Neural cell (in vitro differentiated cells): Measurements from ENCODE around the gene MYO3B. TPM values are rescaled to one million over a fixed set of nuclear protein-coding genes. Genes with fewer than 3 reads are reported as not detected.

Source experiments
- H2AFZ ChIP-seq: fragments of 200-600, 300-800 bp; sonication (generic), shearing (Covaris generic); 2 replicates; pipeline ENCODE4 v1.6.0; 2014; ENCODE audit warnings: low read depth, mild to moderate bottlenecking, antibody characterized with exemption, low read length, moderate library complexity
- H3F3A ChIP-seq: fragments of 200-600 bp; shearing (Covaris generic); 2 replicates; pipeline ENCODE4 v1.6.1; 2016; ENCODE audit warnings: mild to moderate bottlenecking, moderate library complexity, mixed read lengths, antibody characterized with exemption, low read length; ENCODE audit not compliant: insufficient read depth, poor library complexity, severe bottlenecking
- H3K27ac ChIP-seq: fragments of 200-600, 300-800 bp; sonication (generic), shearing (Covaris generic); 2 replicates; pipeline ENCODE4 v1.5.1; 2014; ENCODE audit warnings: mild to moderate bottlenecking, low read length, moderate library complexity
- H3K27me3 ChIP-seq: fragments of 300-800, 200-600 bp; sonication (generic), shearing (Covaris generic); 2 replicates; pipeline ENCODE4 v1.6.0; 2014; ENCODE audit warnings: mild to moderate bottlenecking, low read depth, low read length, moderate library complexity; ENCODE audit not compliant: insufficient read depth
- H3K36me3 ChIP-seq: fragments of 300-800, 200-600 bp; sonication (generic), shearing (Covaris generic); 2 replicates; pipeline ENCODE4 v1.5.1; 2014; ENCODE audit warnings: mild to moderate bottlenecking, antibody characterized with exemption, low read length, moderate library complexity; ENCODE audit not compliant: insufficient read depth
- H3K4me2 ChIP-seq: fragments of 300-800, 200-600 bp; sonication (generic), shearing (Covaris generic); 2 replicates; pipeline ENCODE4 v1.6.0; 2014; ENCODE audit warnings: mild to moderate bottlenecking, low read length
- H3K4me3 ChIP-seq: fragments of 300-800, 200-600 bp; sonication (generic), shearing (Covaris generic); 2 replicates; pipeline ENCODE4 v1.5.1; 2014; ENCODE audit warnings: mild to moderate bottlenecking, low read length, moderate library complexity
- H3K79me2 ChIP-seq: fragments of 200-600 bp; shearing (Covaris generic); replicated peaks from 2 replicates; pipeline ENCODE4 v1.6.0; 2014; ENCODE audit warnings: mild to moderate bottlenecking, low read length, moderate library complexity; ENCODE audit not compliant: insufficient read depth
- H3K9ac ChIP-seq: fragments of 300-800, 200-600 bp; sonication (generic), shearing (Covaris generic); 2 replicates; pipeline ENCODE4 v1.6.1; 2016; ENCODE audit warnings: mild to moderate bottlenecking, low read length, mixed read lengths
- H3K9me2 ChIP-seq: fragments of 200-600 bp; shearing (Covaris generic); 2 replicates; pipeline ENCODE4 v1.6.1; 2016; ENCODE audit warnings: mild to moderate bottlenecking, low read length, mixed read lengths; ENCODE audit not compliant: insufficient read depth
- H3K9me3 ChIP-seq: fragments of 200-600, 300-800 bp; sonication (generic), shearing (Covaris generic); 2 replicates; pipeline ENCODE4 v1.6.1; 2016; ENCODE audit warnings: mild to moderate bottlenecking, mixed run types, low read length, moderate library complexity, mixed read lengths
- H4K20me1 ChIP-seq: fragments of 200-600 bp; shearing (Covaris generic); 2 replicates; pipeline ENCODE4 v1.6.1; 2016; ENCODE audit warnings: mild to moderate bottlenecking, mixed run types; ENCODE audit not compliant: insufficient read depth
- EP300 ChIP-seq: fragments of 450-650 bp; conservative IDR thresholded peaks from 2 replicates; pipeline ENCODE4 v1.6.1; 2014; ENCODE audit warnings: antibody characterized with exemption, mild to moderate bottlenecking, moderate library complexity; ENCODE audit not compliant: poor library complexity, severe bottlenecking
- EZH2 ChIP-seq: fragments of 200-600, 300-800 bp; shearing (Covaris generic), sonication (generic); IDR thresholded peaks from 2 replicates; pipeline ENCODE4 v1.6.1; 2014; ENCODE audit warnings: antibody characterized with exemption, low read length, borderline replicate concordance, mild to moderate bottlenecking; ENCODE audit not compliant: insufficient read depth, poor library complexity, severe bottlenecking
- MXI1 ChIP-seq: fragments of 450-650 bp; conservative IDR thresholded peaks from 2 replicates; pipeline ENCODE4 v1.6.1; 2014; ENCODE audit warnings: antibody characterized with exemption, mild to moderate bottlenecking; ENCODE audit not compliant: poor library complexity, severe bottlenecking
- POLR2AphosphoS5 ChIP-seq: IDR thresholded peaks from 2 replicates; pipeline ENCODE4 v1.6.1; 2012
- RAD21 ChIP-seq: fragments of 450-650 bp; conservative IDR thresholded peaks from 2 replicates; pipeline ENCODE4 v1.6.1; 2014; ENCODE audit warnings: antibody characterized with exemption, mild to moderate bottlenecking, moderate library complexity
- SMC3 ChIP-seq: fragments of 450-650 bp; conservative IDR thresholded peaks from 2 replicates; pipeline ENCODE4 v1.6.1; 2014; ENCODE audit warnings: antibody characterized with exemption, mild to moderate bottlenecking, moderate library complexity; ENCODE audit not compliant: poor library complexity
- TAF1 ChIP-seq: IDR thresholded peaks from 2 replicates; pipeline ENCODE4 v1.6.1; 2012; ENCODE audit warnings: low read depth
- polyA plus RNA-seq: library from polyadenylated mRNA; depleted of rRNA; stranded (reverse); fragments of >200 nt; gene quantifications from 2 replicates; pipeline ENCODE4 v1.2.3, GENCODE V29; 2014
- TF ChIP-seq, protein P1 (sequence below): IDR thresholded peaks from 2 replicates; pipeline ENCODE4 v1.6.1; 2012; ENCODE audit warnings: borderline replicate concordance
- TF ChIP-seq, protein P2 (sequence below): fragments of 450-650 bp; IDR thresholded peaks from 2 replicates; pipeline ENCODE4 v1.5.1; 2014; ENCODE audit warnings: antibody characterized with exemption, mild to moderate bottlenecking, moderate library complexity; ENCODE audit not compliant: poor library complexity, severe bottlenecking

MYO3B gene
- polyA plus RNA-seq, 1 donor from 2014 or later, result 0.11 TPM

DNA sequence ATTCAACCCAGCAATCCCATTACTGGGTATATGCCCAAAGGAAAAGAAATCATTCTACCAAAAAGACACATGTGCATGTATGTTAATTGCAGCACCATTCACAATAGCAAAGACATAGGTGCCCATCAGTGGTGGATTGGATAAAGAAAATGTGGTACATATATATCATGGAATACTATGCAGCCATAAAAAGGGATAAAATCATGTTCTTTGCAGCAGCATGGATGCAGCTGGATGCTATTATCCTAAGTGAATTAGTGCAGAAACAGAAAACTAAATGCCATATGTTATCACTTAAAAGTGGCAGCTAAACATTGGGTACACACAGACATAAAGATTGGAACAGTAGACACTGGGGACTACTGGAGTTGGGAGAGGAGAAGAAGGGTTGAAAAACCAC is 82.2 kb downstream of the MYO3B start:
- Histone ChIP-seq H2AFZ (no peak overlapping the region), H3K27me3 (no peaks in the 10 kb centered on the region), H3K9me3 (no peaks in the 10 kb centered on the region), H3K79me2 (no peaks in the 10 kb centered on the region), H4K20me1 (no peaks in the 10 kb centered on the region), H3K4me3 (no peak overlapping the region), H3K27ac (no peak overlapping the region), H3K36me3 (no peaks in the 10 kb centered on the region), H3K9me2 (no peaks in the 10 kb centered on the region), H3K9ac (no peak overlapping the region), H3F3A (no peaks in the 10 kb centered on the region), H3K4me2 (no peak overlapping the region)
- TF ChIP-seq MXI1, result no peak
- TF ChIP-seq TAF1, result no peak
- no peak for TF ChIP-seq POLR2AphosphoS5
- TF ChIP-seq SMC3, result no peak
- no peak for TF ChIP-seq EZH2
- TF ChIP-seq RAD21, result no peak
- no peak for TF ChIP-seq EP300
- TF ChIP-seq, protein P1, sequence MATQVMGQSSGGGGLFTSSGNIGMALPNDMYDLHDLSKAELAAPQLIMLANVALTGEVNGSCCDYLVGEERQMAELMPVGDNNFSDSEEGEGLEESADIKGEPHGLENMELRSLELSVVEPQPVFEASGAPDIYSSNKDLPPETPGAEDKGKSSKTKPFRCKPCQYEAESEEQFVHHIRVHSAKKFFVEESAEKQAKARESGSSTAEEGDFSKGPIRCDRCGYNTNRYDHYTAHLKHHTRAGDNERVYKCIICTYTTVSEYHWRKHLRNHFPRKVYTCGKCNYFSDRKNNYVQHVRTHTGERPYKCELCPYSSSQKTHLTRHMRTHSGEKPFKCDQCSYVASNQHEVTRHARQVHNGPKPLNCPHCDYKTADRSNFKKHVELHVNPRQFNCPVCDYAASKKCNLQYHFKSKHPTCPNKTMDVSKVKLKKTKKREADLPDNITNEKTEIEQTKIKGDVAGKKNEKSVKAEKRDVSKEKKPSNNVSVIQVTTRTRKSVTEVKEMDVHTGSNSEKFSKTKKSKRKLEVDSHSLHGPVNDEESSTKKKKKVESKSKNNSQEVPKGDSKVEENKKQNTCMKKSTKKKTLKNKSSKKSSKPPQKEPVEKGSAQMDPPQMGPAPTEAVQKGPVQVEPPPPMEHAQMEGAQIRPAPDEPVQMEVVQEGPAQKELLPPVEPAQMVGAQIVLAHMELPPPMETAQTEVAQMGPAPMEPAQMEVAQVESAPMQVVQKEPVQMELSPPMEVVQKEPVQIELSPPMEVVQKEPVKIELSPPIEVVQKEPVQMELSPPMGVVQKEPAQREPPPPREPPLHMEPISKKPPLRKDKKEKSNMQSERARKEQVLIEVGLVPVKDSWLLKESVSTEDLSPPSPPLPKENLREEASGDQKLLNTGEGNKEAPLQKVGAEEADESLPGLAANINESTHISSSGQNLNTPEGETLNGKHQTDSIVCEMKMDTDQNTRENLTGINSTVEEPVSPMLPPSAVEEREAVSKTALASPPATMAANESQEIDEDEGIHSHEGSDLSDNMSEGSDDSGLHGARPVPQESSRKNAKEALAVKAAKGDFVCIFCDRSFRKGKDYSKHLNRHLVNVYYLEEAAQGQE, result no peak
- TF ChIP-seq, protein P2, sequence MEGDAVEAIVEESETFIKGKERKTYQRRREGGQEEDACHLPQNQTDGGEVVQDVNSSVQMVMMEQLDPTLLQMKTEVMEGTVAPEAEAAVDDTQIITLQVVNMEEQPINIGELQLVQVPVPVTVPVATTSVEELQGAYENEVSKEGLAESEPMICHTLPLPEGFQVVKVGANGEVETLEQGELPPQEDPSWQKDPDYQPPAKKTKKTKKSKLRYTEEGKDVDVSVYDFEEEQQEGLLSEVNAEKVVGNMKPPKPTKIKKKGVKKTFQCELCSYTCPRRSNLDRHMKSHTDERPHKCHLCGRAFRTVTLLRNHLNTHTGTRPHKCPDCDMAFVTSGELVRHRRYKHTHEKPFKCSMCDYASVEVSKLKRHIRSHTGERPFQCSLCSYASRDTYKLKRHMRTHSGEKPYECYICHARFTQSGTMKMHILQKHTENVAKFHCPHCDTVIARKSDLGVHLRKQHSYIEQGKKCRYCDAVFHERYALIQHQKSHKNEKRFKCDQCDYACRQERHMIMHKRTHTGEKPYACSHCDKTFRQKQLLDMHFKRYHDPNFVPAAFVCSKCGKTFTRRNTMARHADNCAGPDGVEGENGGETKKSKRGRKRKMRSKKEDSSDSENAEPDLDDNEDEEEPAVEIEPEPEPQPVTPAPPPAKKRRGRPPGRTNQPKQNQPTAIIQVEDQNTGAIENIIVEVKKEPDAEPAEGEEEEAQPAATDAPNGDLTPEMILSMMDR, result no peak

DNA sequence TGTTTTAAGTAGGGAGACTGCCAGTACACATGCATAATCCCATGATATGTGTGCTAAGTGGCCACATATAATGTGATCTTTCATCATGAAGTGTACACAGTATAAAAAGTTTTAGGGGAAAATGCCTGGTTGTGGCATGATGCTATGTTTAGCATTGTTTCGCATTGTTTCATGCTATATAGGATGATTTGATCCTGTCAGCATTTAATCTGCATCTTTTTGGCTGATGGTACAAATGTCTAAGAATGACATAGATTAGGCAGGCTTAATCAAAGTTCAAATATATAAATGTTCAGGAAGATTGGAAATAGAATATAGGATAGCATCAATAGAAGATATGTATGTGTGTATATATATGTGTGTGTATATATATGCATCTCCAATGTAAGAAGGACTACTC is 83.6 kb downstream of the MYO3B start:
- H3K9me2 ChIP-seq, result no peaks in the 10 kb centered on the region
- H3K9me3 ChIP-seq, result no peaks in the 10 kb centered on the region
- TF ChIP-seq RAD21 (no peak), SMC3 (no peak), EP300 (no peak), TAF1 (no peak), POLR2AphosphoS5 (no peak), EZH2 (no peak), MXI1 (no peak)
- TF ChIP-seq, protein P2, result no peak
- TF ChIP-seq, protein P1, result no peak

More for the DNA sequence above, 83.6 kb downstream of the MYO3B start:
- H3K4me3 ChIP-seq, result no peak overlapping the region
- no peaks in the 10 kb centered on the region for H4K20me1 ChIP-seq
- H3K4me2 ChIP-seq, result no peak overlapping the region
- H3K79me2 ChIP-seq, result no peaks in the 10 kb centered on the region
- no peaks in the 10 kb centered on the region for H3F3A ChIP-seq
- no peak overlapping the region for H3K27ac ChIP-seq
- no peaks in the 10 kb centered on the region for H3K27me3 ChIP-seq
- no peak overlapping the region for H2AFZ ChIP-seq
- H3K9ac ChIP-seq, result no peak overlapping the region
- no peaks in the 10 kb centered on the region for H3K36me3 ChIP-seq
